ENCODE results near the gene GRIFIN. TPM values are rescaled to one million over a fixed set of nuclear protein-coding genes. Genes with fewer than 3 reads are reported as not detected.

Gene GRIFIN
- total and polyA plus RNA-seq, 2 experiments from 2014 or later, result not detected

DNA sequence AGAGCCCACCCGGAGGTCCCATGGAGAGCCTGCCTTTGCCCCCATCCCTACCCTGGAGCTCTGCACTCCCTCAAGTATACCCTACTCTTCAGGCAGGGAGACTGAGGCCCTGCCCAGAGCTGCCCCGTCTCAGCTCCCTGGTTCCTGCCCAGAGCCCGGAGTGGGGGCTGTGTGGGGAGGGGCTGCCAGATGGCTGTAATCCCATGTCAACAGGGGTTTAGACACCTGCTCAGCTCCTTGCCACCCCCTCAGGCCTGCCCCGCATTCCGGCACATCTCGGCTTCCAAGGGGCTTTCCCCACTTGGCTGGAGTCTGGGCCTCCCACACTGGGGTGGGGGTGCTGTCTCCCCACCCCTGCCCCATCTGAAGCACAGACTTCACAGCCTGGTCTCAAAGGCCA is 22.5 kb upstream of the GRIFIN start:
- H3K4me2 ChIP-seq (ENCODE audit: unreplicated experiment), result no peak overlapping the region
- no peak for DNase-seq
- no peak overlapping the region for H3K27ac ChIP-seq
- H3F3A ChIP-seq (ENCODE audit: insufficient read depth), result no peaks in the 10 kb centered on the region
- no peak overlapping the region for H2AFZ ChIP-seq
- H3K9ac ChIP-seq, result no peak overlapping the region
- no peak for TF ChIP-seq EZH2phosphoT487 (IDR thresholded peaks at IDR 0.05; ENCODE audit: insufficient read depth, low read depth)
- TF ChIP-seq EZH2 (IDR thresholded peaks at IDR 0.05; ENCODE audit: insufficient read depth, poor library complexity, severe bottlenecking), result no peak
- H3K27me3 ChIP-seq (replicated peaks; ENCODE audit: insufficient read depth), result no peaks in the 10 kb centered on the region
- no peaks in the 10 kb centered on the region for H4K20me1 ChIP-seq (ENCODE audit: insufficient read depth)
- in situ Hi-C loops (cut with MboI), result no loop called here
- H3K9me3 ChIP-seq (ENCODE audit: low read depth), result no peaks in the 10 kb centered on the region
- H3K4me3 ChIP-seq, result no peak overlapping the region
- 77 to 79% methylated on average over 6 of the region's 6 CpGs for WGBS, 2 experiments (ENCODE audit: low coverage in 1 of 2, low lambda C conversion rate in 2 of 2, missing lambda C conversion rate in 2 of 2)
- no peaks in the 10 kb centered on the region for H3K36me3 ChIP-seq (ENCODE audit: low read depth)
- no peaks in the 10 kb centered on the region for H3K79me2 ChIP-seq (ENCODE audit: insufficient read depth)
- no peaks in the 10 kb centered on the region for H3K4me1 ChIP-seq (ENCODE audit: insufficient read depth)
- H3K9me2 ChIP-seq (ENCODE audit: insufficient read depth), result no peaks in the 10 kb centered on the region

DNA sequence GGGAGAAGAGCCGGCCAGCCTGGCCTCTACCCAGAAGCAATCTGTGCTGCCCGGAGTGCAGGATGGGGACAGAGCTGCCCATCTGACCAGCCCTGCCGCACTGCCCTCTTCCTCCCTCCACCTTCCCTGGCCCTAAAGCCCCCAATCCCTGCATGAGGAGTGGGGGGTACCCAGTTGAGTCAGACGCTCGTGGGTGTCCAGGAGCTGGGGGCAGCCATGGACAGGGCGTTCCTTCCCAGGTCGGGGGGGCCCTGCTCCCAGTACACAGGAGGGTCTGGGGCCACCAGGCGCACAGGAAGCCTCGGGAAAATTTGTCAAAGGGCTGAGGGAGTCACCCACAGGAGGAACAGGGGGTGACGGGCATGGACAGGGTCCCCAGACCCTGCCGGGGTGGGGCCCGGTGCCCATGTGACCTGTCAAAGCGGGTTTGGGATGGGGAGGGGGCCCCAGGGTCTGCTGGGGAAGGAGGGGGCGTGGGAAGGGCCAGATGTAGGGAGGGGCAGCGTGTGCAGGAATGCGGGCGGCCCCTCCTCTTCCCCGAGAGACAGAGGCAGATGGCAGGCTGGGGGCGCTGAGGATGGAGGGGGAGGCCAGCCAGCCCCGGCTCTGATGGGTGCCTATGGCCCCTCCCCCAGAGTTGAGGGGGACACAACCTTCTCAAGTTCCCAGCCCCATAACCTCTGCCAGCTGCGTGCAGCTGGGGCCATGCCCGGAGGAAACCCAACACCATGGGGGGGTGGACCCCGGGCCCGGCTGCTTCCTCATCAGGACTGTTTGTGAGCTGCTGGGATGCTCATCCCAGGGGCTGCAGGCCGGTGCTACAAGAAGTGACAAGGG is 21.5 kb upstream of the GRIFIN start:
- Histone ChIP-seq H4K20me1 (ENCODE audit: insufficient read depth) (no peaks in the 10 kb centered on the region), H2AFZ (no peak overlapping the region), H3K9me3 (ENCODE audit: low read depth) (no peaks in the 10 kb centered on the region), H3K4me1 (ENCODE audit: insufficient read depth) (0 out of 2 replicates have a peak, but pooled peaks cover 6% of the 10 kb centered on the region), H3K27me3 (replicated peaks; ENCODE audit: insufficient read depth) (no peaks in the 10 kb centered on the region), H3K36me3 (ENCODE audit: low read depth) (no peaks in the 10 kb centered on the region), H3K27ac (no peak overlapping the region), H3K9me2 (ENCODE audit: insufficient read depth) (no peaks in the 10 kb centered on the region), H3F3A (ENCODE audit: insufficient read depth) (no peaks in the 10 kb centered on the region), H3K79me2 (ENCODE audit: insufficient read depth) (no peaks in the 10 kb centered on the region), H3K4me3 (no peak overlapping the region), H3K9ac (no peak overlapping the region), H3K4me2 (ENCODE audit: unreplicated experiment) (no peak overlapping the region)
- 12 to 16% methylated on average over 23 to 24 of the region's 25 CpGs for WGBS, 2 experiments (ENCODE audit: low coverage in 1 of 2, low lambda C conversion rate in 2 of 2, missing lambda C conversion rate in 2 of 2)
- DNase-seq, result no peak
- TF ChIP-seq EZH2 (IDR thresholded peaks at IDR 0.05; ENCODE audit: insufficient read depth, poor library complexity, severe bottlenecking) (no peak), EZH2phosphoT487 (IDR thresholded peaks at IDR 0.05; ENCODE audit: insufficient read depth, low read depth) (no peak)
- in situ Hi-C loops (cut with MboI), result no loop called here

DNA sequence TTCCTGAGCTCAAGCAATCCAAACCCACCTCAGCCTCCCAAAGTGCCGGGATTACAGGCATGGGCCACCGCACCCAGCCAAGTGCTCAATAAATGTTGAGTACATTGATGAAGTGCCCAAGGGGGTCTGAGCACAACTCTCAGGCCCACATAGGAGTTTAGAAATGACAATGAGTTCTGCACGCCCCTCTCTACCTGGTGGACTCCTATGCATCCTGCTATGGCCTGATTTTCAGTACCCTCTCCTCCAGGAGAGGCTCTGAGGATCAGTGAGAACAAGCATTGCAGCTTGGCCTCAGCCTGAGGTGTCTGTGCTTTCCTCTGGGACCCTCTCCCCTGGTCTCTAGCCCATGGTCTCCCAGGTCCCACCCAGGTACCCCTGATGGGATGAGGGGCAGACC is 20.9 kb upstream of the GRIFIN start:
- in situ Hi-C loops (cut with MboI), result no loop called here
- TF ChIP-seq EZH2phosphoT487 (IDR thresholded peaks at IDR 0.05; ENCODE audit: insufficient read depth, low read depth) (no peak), EZH2 (IDR thresholded peaks at IDR 0.05; ENCODE audit: insufficient read depth, poor library complexity, severe bottlenecking) (no peak)
- no peak overlapping the region for H3K4me2 ChIP-seq (ENCODE audit: unreplicated experiment)

DNA sequence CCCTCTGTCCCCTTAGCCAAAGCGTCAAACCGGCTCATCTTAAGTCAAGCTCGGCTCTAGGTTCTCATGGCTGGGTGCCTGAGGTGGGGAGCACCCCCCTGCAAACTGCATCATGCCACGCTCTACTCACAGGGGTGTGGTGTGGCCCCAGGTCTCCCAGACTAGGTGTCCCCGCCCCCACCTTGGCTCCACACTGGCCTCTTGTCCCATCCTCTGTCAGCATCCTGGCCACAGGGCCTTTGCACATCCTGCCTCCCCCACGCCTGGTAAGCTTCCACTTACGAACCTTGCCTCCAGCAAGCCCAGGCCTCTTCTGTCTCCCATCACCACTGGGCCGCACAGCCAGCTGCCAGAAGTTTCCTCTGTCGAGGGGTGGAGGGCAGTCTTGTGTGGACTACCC is 20.2 kb upstream of the GRIFIN start:
- no peaks in the 10 kb centered on the region for H4K20me1 ChIP-seq (ENCODE audit: insufficient read depth)
- no peak overlapping the region for H3K9ac ChIP-seq
- no peaks in the 10 kb centered on the region for H3K9me2 ChIP-seq (ENCODE audit: insufficient read depth)
- no peak for DNase-seq
- H3K27ac ChIP-seq, result no peak overlapping the region
- H3K9me3 ChIP-seq (ENCODE audit: low read depth), result no peaks in the 10 kb centered on the region
- H3K4me2 ChIP-seq (ENCODE audit: unreplicated experiment), result no peak overlapping the region
- no peaks in the 10 kb centered on the region for H3K36me3 ChIP-seq (ENCODE audit: low read depth)
- H3F3A ChIP-seq (ENCODE audit: insufficient read depth), result no peaks in the 10 kb centered on the region
- 73 to 76% methylated on average over 9 of the region's 9 CpGs for WGBS, 2 experiments (ENCODE audit: low coverage in 1 of 2, low lambda C conversion rate in 2 of 2, missing lambda C conversion rate in 2 of 2)
- H2AFZ ChIP-seq, result no peak overlapping the region
- no peaks in the 10 kb centered on the region for H3K79me2 ChIP-seq (ENCODE audit: insufficient read depth)
- in situ Hi-C loops (cut with MboI), result no loop called here
- H3K4me3 ChIP-seq, result no peak overlapping the region
- 0 out of 2 replicates have a peak, but pooled peaks cover 6% of the 10 kb centered on the region for H3K4me1 ChIP-seq (ENCODE audit: insufficient read depth)
- TF ChIP-seq EZH2phosphoT487 (IDR thresholded peaks at IDR 0.05; ENCODE audit: insufficient read depth, low read depth) (no peak), EZH2 (IDR thresholded peaks at IDR 0.05; ENCODE audit: insufficient read depth, poor library complexity, severe bottlenecking) (no peak)
- no peaks in the 10 kb centered on the region for H3K27me3 ChIP-seq (replicated peaks; ENCODE audit: insufficient read depth)

More for the DNA sequence above, 20.9 kb upstream of the GRIFIN start:
- Histone ChIP-seq H3K4me3 (no peak overlapping the region), H3F3A (ENCODE audit: insufficient read depth) (no peaks in the 10 kb centered on the region), H3K79me2 (ENCODE audit: insufficient read depth) (no peaks in the 10 kb centered on the region), H3K9me3 (ENCODE audit: low read depth) (no peaks in the 10 kb centered on the region), H3K36me3 (ENCODE audit: low read depth) (no peaks in the 10 kb centered on the region), H3K9ac (no peak overlapping the region), H4K20me1 (ENCODE audit: insufficient read depth) (no peaks in the 10 kb centered on the region), H3K4me1 (ENCODE audit: insufficient read depth) (0 out of 2 replicates have a peak, but pooled peaks cover 6% of the 10 kb centered on the region), H3K27ac (no peak overlapping the region), H3K9me2 (ENCODE audit: insufficient read depth) (no peaks in the 10 kb centered on the region), H3K27me3 (replicated peaks; ENCODE audit: insufficient read depth) (no peaks in the 10 kb centered on the region), H2AFZ (no peak overlapping the region)
- DNase-seq, result no peak
- WGBS, 2 experiments (ENCODE audit: low coverage in 1 of 2, low lambda C conversion rate in 2 of 2, missing lambda C conversion rate in 2 of 2), result 50 to 65% methylated on average over 3 of the region's 3 CpGs

All from GM23248 (cell line).